Measurements from ENCODE around the gene KCNT2.

KCNT2 gene

DNA sequence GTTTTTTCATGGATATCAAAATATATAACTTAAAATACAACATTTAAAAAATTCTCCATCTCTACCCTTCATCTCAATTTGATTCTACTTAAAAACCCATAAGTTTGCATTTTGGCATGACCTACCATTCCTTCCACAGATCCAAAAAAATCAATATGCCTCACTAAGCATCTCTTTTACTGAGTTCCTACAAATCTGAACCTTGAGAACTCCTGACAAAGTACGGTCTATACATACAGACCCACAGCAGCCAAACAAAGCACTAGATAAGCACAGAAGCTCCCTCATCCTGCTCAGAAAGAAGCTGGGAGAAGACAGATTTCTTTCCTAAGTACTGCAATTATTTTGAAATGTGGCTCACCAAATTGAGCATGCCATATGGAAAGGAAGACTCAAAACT is 167.5 kb downstream of the KCNT2 start:
- H3K4me3 ChIP-seq (ENCODE audit: low read depth in 1 of 2, low read length in 1 of 2), result no peak overlapping the region
- H3K27ac ChIP-seq, result no peak overlapping the region
- no peaks in the 10 kb centered on the region for H3K27me3 ChIP-seq
- H3K9me3 ChIP-seq, result no peaks in the 10 kb centered on the region
- TF ChIP-seq, protein P1, sequence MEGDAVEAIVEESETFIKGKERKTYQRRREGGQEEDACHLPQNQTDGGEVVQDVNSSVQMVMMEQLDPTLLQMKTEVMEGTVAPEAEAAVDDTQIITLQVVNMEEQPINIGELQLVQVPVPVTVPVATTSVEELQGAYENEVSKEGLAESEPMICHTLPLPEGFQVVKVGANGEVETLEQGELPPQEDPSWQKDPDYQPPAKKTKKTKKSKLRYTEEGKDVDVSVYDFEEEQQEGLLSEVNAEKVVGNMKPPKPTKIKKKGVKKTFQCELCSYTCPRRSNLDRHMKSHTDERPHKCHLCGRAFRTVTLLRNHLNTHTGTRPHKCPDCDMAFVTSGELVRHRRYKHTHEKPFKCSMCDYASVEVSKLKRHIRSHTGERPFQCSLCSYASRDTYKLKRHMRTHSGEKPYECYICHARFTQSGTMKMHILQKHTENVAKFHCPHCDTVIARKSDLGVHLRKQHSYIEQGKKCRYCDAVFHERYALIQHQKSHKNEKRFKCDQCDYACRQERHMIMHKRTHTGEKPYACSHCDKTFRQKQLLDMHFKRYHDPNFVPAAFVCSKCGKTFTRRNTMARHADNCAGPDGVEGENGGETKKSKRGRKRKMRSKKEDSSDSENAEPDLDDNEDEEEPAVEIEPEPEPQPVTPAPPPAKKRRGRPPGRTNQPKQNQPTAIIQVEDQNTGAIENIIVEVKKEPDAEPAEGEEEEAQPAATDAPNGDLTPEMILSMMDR (IDR thresholded peaks at IDR 0.05), result no peak
- H3K36me3 ChIP-seq, result no peaks in the 10 kb centered on the region
- no peaks in the 10 kb centered on the region for H3K4me1 ChIP-seq (ENCODE audit: control insufficient read depth in 1 of 2, insufficient read depth in 1 of 2, low read depth in 1 of 2, low read length in 1 of 2)

DNA sequence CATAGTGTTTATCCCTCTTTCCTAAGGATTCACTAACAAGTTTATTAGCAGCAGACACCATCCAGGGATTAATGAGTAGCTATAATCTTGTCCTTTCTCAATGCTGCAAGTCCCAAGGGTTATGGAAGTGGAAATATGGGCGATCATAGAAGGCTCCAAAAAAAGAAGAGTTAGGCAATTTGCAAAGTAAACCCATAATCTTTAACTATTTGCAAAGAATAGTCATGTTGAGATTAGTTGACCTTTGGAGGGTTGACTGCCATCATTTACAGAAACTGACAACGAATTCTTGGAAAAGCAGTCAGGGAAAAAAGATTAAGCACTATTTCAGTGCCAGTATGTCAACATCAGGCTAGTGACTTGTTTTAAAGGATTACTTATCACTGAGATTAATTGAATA is 169.9 kb downstream of the KCNT2 start:
- H3K4me3 ChIP-seq (ENCODE audit: low read depth in 1 of 2, low read length in 1 of 2), result no peak overlapping the region
- TF ChIP-seq, protein P1 (IDR thresholded peaks at IDR 0.05), result no peak
- H3K9me3 ChIP-seq, result no peaks in the 10 kb centered on the region
- H3K27ac ChIP-seq, result no peak overlapping the region
- no peaks in the 10 kb centered on the region for H3K4me1 ChIP-seq (ENCODE audit: control insufficient read depth in 1 of 2, insufficient read depth in 1 of 2, low read depth in 1 of 2, low read length in 1 of 2)
- H3K36me3 ChIP-seq, result no peaks in the 10 kb centered on the region
- no peaks in the 10 kb centered on the region for H3K27me3 ChIP-seq

DNA sequence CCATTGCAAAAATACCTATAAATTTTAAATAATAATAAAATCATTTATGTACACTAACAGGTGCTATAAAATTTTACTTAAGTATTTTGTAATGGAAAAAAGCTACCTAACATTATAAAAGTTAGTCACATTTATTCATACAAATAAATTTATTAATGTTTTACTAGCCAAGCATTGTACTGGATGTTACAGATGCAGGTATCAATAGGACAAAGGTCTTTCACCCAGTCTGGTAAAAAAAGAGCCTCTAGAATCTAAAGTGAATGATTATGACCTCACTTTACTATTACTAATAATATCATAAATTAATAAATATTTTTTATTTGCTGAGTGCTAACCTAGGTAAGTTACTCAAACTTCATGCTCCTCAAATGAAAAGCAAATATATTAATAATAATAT is 170.6 kb downstream of the KCNT2 start:
- Histone ChIP-seq H3K36me3 (no peaks in the 10 kb centered on the region), H3K4me3 (ENCODE audit: low read depth in 1 of 2, low read length in 1 of 2) (no peak overlapping the region), H3K27me3 (no peaks in the 10 kb centered on the region), H3K9me3 (no peaks in the 10 kb centered on the region), H3K27ac (no peak overlapping the region), H3K4me1 (ENCODE audit: control insufficient read depth in 1 of 2, insufficient read depth in 1 of 2, low read depth in 1 of 2, low read length in 1 of 2) (no peaks in the 10 kb centered on the region)
- TF ChIP-seq, protein P1 (IDR thresholded peaks at IDR 0.05), result no peak

DNA sequence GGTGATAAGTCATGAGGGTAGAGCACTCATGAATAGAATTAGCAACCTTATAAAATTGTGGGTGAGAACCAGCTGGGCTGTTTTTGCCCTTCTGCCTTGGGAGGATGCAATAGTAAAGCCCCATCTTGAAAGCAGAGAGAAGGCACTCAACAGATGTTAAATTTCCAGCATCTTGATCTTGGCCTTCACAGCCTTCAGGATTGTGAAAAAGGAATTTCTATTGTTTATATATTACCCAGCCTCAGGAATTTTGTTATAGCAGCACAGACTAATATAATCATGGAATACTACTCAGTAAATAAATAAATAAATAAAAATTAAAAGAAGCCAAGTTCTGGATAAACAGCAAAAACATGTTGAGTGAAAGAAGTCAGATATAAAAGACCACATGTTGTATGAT is 175.2 kb downstream of the KCNT2 start:
- H3K27ac ChIP-seq, result no peak overlapping the region
- H3K4me3 ChIP-seq (ENCODE audit: low read depth in 1 of 2, low read length in 1 of 2), result no peak overlapping the region
- H3K36me3 ChIP-seq, result no peaks in the 10 kb centered on the region
- no peaks in the 10 kb centered on the region for H3K9me3 ChIP-seq
- H3K4me1 ChIP-seq (ENCODE audit: control insufficient read depth in 1 of 2, insufficient read depth in 1 of 2, low read depth in 1 of 2, low read length in 1 of 2), result no peaks in the 10 kb centered on the region
- TF ChIP-seq, protein P1 (IDR thresholded peaks at IDR 0.05), result no peak
- H3K27me3 ChIP-seq, result no peaks in the 10 kb centered on the region

DNA sequence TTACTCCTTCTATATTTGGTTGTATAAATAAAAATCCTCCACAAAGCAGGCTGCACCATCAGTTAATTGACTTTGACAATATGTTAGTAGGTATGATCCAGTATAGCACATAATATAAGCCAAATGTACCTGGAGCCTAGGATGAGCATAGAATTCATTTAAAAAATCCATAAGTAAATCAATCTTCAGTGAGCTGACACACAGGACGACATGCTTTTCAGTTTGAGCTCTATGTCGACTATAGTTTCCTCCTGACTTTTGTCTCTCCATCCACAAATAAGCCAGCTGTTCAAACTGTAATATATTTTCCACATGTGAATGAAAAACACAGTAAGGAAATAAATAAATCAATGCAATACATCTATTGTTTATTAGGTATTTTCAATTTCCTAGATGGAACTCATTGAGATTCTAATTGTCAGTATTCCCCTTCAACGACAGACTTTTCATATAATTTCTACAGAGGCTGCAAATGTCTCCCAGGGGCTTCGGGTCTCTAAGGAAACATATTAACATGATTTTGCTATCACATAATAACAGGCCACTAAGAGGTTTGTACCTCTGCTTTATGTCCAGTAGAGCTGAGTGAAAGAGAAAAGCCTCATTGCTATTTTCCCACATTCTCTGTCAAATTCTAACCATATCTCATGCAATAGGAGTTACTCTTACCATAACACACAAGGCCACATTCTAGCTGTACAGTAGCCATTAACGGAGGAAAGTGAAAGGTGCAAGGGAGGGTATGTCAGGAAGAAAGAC is 180.1 kb downstream of the KCNT2 start:
- Histone ChIP-seq H3K27ac (no peak overlapping the region), H3K36me3 (no peaks in the 10 kb centered on the region), H3K4me1 (ENCODE audit: control insufficient read depth in 1 of 2, insufficient read depth in 1 of 2, low read depth in 1 of 2, low read length in 1 of 2) (no peaks in the 10 kb centered on the region), H3K27me3 (no peaks in the 10 kb centered on the region), H3K4me3 (ENCODE audit: low read depth in 1 of 2, low read length in 1 of 2) (no peak overlapping the region), H3K9me3 (no peaks in the 10 kb centered on the region)
- TF ChIP-seq, protein P1 (IDR thresholded peaks at IDR 0.05), result no peak

All from neutrophil (primary cell).